NCI-H526 treated with DMSO at 0.1 percent for 48 hours (cell line): Measurements from ENCODE around the gene ZFAND6.
A peak's percentile ranks its signal among the peaks of the same experiment; 100 is the strongest.

Source experiments
- DNase-seq: peaks from one replicate; lab custom pipeline; 2025; lab: John Stamatoyannopoulos, UW

Gene ZFAND6

GRCh38 chr15:80169768-80170357, 110.4 kb downstream of the ZFAND6 start:
- no peak for DNase-seq

- DNase-seq, result no peak
Measured at GRCh38 chr15:80170596-80170995, 111.1 kb downstream of the ZFAND6 start.

- DNase-seq, result no peak
Measured at GRCh38 chr15:80171787-80172186, 112.3 kb downstream of the ZFAND6 start.

- no peak for DNase-seq
Measured at GRCh38 chr15:80172401-80172800, 112.9 kb downstream of the ZFAND6 start.

- DNase-seq, result no peak
Measured at GRCh38 chr15:80173022-80173759, 113.7 kb downstream of the ZFAND6 start.

- DNase-seq, result no peak
Measured at GRCh38 chr15:80174017-80174746, 114.7 kb downstream of the ZFAND6 start.

GRCh38 chr15:80175436-80175835, 116.0 kb downstream of the ZFAND6 start:
- no peak for DNase-seq

- no peak for DNase-seq
Measured at GRCh38 chr15:80176443-80176842, 117.0 kb downstream of the ZFAND6 start.

- DNase-seq, result no peak
Measured at GRCh38 chr15:80177156-80177555, 117.7 kb downstream of the ZFAND6 start.

GRCh38 chr15:80179025-80179759, 119.7 kb downstream of the ZFAND6 start:
- peak; percentile 6 for DNase-seq

- DNase-seq, result no peak
Measured at GRCh38 chr15:80179935-80180334, 120.5 kb downstream of the ZFAND6 start.

GRCh38 chr15:80180468-80180867, 121.0 kb downstream of the ZFAND6 start:
- DNase-seq, result no peak

- DNase-seq, result no peak
Measured at GRCh38 chr15:80180986-80181385, 121.5 kb downstream of the ZFAND6 start.

GRCh38 chr15:80182611-80183261, 123.3 kb downstream of the ZFAND6 start:
- DNase-seq, result no peak

- DNase-seq, result no peak
Measured at GRCh38 chr15:80183306-80183705, 123.8 kb downstream of the ZFAND6 start.

- no peak for DNase-seq
Measured at GRCh38 chr15:80183886-80184285, 124.4 kb downstream of the ZFAND6 start.

GRCh38 chr15:80184554-80184953, 125.1 kb downstream of the ZFAND6 start:
- no peak for DNase-seq

- DNase-seq, result no peak
Measured at GRCh38 chr15:80185152-80185551, 125.7 kb downstream of the ZFAND6 start.

GRCh38 chr15:80186066-80186465, 126.6 kb downstream of the ZFAND6 start:
- DNase-seq, result no peak

GRCh38 chr15:80186597-80186996, 127.1 kb downstream of the ZFAND6 start:
- DNase-seq, result no peak
